Endothelial cell of umbilical vein (primary cell): Measurements from ENCODE around the gene LRP5. TPM values are rescaled to one million over a fixed set of nuclear protein-coding genes. Genes with fewer than 3 reads are reported as not detected.

Experiments
- BruUV-seq: library from RNA; stranded (reverse); fragments of 400-500 nt; replicated peaks from 2 replicates; lab custom pipeline; 2021; lab: Mats Ljungman, UMichigan
- CTCF ChIA-PET: fragments of 300-600, 350-600 bp; sonication (Branson Sonifier 250); formaldehyde crosslinking; loops from one replicate; lab custom pipeline; 2021; ENCODE audit warnings: antibody characterized with exemption, inconsistent platforms; lab: Charles Lee
- POLR2A ChIA-PET: fragments of 300-600, 350-600 bp; sonication (Branson Sonifier 250); formaldehyde crosslinking; loops from one replicate; lab custom pipeline; 2021; ENCODE audit warnings: antibody characterized with exemption, inconsistent platforms; lab: Charles Lee
- DNase-seq: peaks from one replicate; pipeline ENCODE4 v3.0.0-alpha.2; 2011; ENCODE audit warnings: low read depth, low spot score
- FAIRE-seq: peaks from 2 replicates; lab custom pipeline; 2011; peaks lifted over from hg19 to GRCh38; lab: Jason Lieb, UNC
- H2AFZ ChIP-seq: 2 replicates; pipeline ENCODE4 v1.6.0; 2012; ENCODE audit warnings: low read depth, low read length, control low read depth, inconsistent platforms
- H3K27ac ChIP-seq: 2 replicates; pipeline ENCODE4 v1.5.1; 2011; ENCODE audit warnings: low read depth, mild to moderate bottlenecking, control low read depth, low read length, moderate library complexity; ENCODE audit not compliant: insufficient read depth
- H3K27me3 ChIP-seq, 2 experiments: 2 replicates each; pipeline versions ENCODE4 v1.6.0 to v1.6.1; 2011; ENCODE audit warnings: low read length in 2 of 2, mixed read lengths in 1 of 2; ENCODE audit not compliant: control insufficient read depth in 2 of 2, insufficient read depth in 2 of 2
- H3K36me3 ChIP-seq, 2 experiments: 2 replicates in 1 of 2; 3 replicates in 1 of 2; pipeline ENCODE4 v1.5.1; 2011; ENCODE audit warnings: low read length in 2 of 2, mild to moderate bottlenecking in 1 of 2, moderate library complexity in 1 of 2; ENCODE audit not compliant: control insufficient read depth in 2 of 2, insufficient read depth in 2 of 2; ENCODE audit errors: extremely low read depth in 1 of 2
- H3K4me1 ChIP-seq: 3 replicates; pipeline ENCODE4 v1.5.1; 2011; ENCODE audit warnings: mild to moderate bottlenecking, low read length; ENCODE audit not compliant: control insufficient read depth, insufficient read depth; ENCODE audit errors: extremely low read depth
- H3K4me2 ChIP-seq: 2 replicates; pipeline ENCODE4 v1.6.1; 2011; ENCODE audit warnings: low read length, control low read depth, mixed read lengths; ENCODE audit not compliant: insufficient read depth
- H3K4me3 ChIP-seq, 3 experiments: fragments of 200-600 bp in 1 of 3; sonication (generic), shearing (Covaris generic) in 1 of 3; replicated peaks in 1 of 3; 2 replicates each; pipeline ENCODE4 v1.5.1; 2011 to 2016; ENCODE audit warnings: control low read depth in 3 of 3, low read length in 3 of 3, mild to moderate bottlenecking in 2 of 3, inconsistent platforms in 1 of 3, low read depth in 1 of 3, moderate library complexity in 1 of 3; ENCODE audit not compliant: insufficient read depth in 1 of 3
- H3K79me2 ChIP-seq: 2 replicates; pipeline ENCODE4 v1.6.0; 2012; ENCODE audit warnings: low read length, inconsistent platforms; ENCODE audit not compliant: control insufficient read depth, insufficient read depth
- H3K9ac ChIP-seq: replicated peaks from 2 replicates; pipeline ENCODE3; 2011; ENCODE audit warnings: low read length, control low read depth; ENCODE audit not compliant: insufficient read depth; ENCODE audit errors: extremely low read depth
- H3K9me1 ChIP-seq: replicated peaks from 3 replicates; pipeline ENCODE4 v1.6.0; 2011; ENCODE audit warnings: mild to moderate bottlenecking, low read length; ENCODE audit not compliant: control insufficient read depth, insufficient read depth; ENCODE audit errors: extremely low read depth
- H3K9me3 ChIP-seq: replicated peaks from 2 replicates; pipeline ENCODE4 v1.5.1; 2012; ENCODE audit warnings: low read length, inconsistent platforms; ENCODE audit not compliant: control insufficient read depth, insufficient read depth
- H4K20me1 ChIP-seq: replicated peaks from 2 replicates; pipeline ENCODE3; 2011; ENCODE audit warnings: mild to moderate bottlenecking, low read length; ENCODE audit not compliant: control insufficient read depth, insufficient read depth; ENCODE audit errors: extremely low read depth
- EZH2 ChIP-seq: IDR thresholded peaks from 2 replicates; pipeline ENCODE4 v1.6.1; 2012; ENCODE audit warnings: borderline replicate concordance, low read depth, mild to moderate bottlenecking, moderate library complexity, low read length, inconsistent platforms; ENCODE audit not compliant: severe bottlenecking
- FOS ChIP-seq: IDR thresholded peaks from 2 replicates; pipeline ENCODE4 v1.6.1; 2011; ENCODE audit warnings: mild to moderate bottlenecking, low read length, moderate library complexity, borderline replicate concordance; ENCODE audit not compliant: insufficient read depth
- GATA2 ChIP-seq: IDR thresholded peaks from 2 replicates; pipeline ENCODE4 v1.7.0; 2011; ENCODE audit warnings: low read depth, mild to moderate bottlenecking, moderate library complexity, mixed read lengths, low read length; ENCODE audit not compliant: insufficient read length, insufficient read depth
- JUN ChIP-seq: IDR thresholded peaks from 2 replicates; pipeline ENCODE4 v1.6.1; 2011; ENCODE audit warnings: borderline replicate concordance, low read depth; ENCODE audit not compliant: insufficient read length, insufficient read depth
- MYC ChIP-seq: IDR thresholded peaks from one replicate; pipeline ENCODE4 v1.6.1; 2011; ENCODE audit warnings: mild to moderate bottlenecking, low read depth, low read length
- POLR2A ChIP-seq: IDR thresholded peaks from 2 replicates; pipeline ENCODE4 v1.6.1; 2012; ENCODE audit warnings: low read depth, mild to moderate bottlenecking, control low read depth, low read length
- POLR2AphosphoS5 ChIP-seq: IDR thresholded peaks from 2 replicates; pipeline ENCODE4 v1.6.1; 2012; ENCODE audit warnings: low read depth, mild to moderate bottlenecking, control low read depth, low read length, moderate library complexity; ENCODE audit not compliant: insufficient read depth
- dilution Hi-C: fragments of 300-500 bp; cut with MboI; formaldehyde crosslinking; loops from one replicate; pipeline ENCODE4 v1.15.0; 2019; ENCODE audit warnings: low sequenced_read_pairs; ENCODE audit not compliant: extremely low pct_ligation_motif_present
- intact Hi-C: fragments of 100-400 bp; cut with micrococcal nuclease; formaldehyde crosslinking; loops from one replicate; pipeline ENCODE4 v1.10.0; 2022
- polyA plus RNA-seq, 4 experiments: library from polyadenylated mRNA; depleted of rRNA in 3 of 4; stranded (reverse) in 3 of 4; unstranded in 1 of 4; fragments of >200 nt; gene quantifications; 2 replicates each; pipeline versions ENCODE4 v1.2.1 to v1.2.3, GENCODE V29; 2011 to 2012; ENCODE audit warnings: missing spikeins in 1 of 4
- total RNA-seq: library from RNA; stranded (reverse); gene quantifications from 2 replicates; pipeline ENCODE4 v1.2.3, GENCODE V29; 2021
- TF ChIP-seq, protein P1 (sequence below), 2 donors: IDR thresholded peaks; 1 replicate in 1 of 2; 2 replicates in 1 of 2; pipeline ENCODE4 v1.5.1; 2011; ENCODE audit warnings: low read length in 2 of 2, mild to moderate bottlenecking in 2 of 2, moderate library complexity in 2 of 2, control low read depth in 1 of 2, inconsistent platforms in 1 of 2, low read depth in 1 of 2; ENCODE audit not compliant: insufficient read depth in 1 of 2; ENCODE audit errors: extremely low read depth in 1 of 2
- TF ChIP-seq, protein P2 (sequence below): IDR thresholded peaks from 2 replicates; pipeline ENCODE4 v1.6.1; 2011; ENCODE audit not compliant: insufficient read depth, insufficient read length

LRP5 gene
- total and polyA plus RNA-seq, 2 donors (not counting 3 experiments of a cell fraction or from before 2014, with no cell fraction given) = 35.1 to 51.8 TPM

GRCh38 chr11:68411501-68411991, 99.2 kb downstream of the LRP5 start:
- Histone ChIP-seq H3K79me2 (no peaks in the 10 kb centered on the region), H3K4me3 (no peak overlapping the region), H3K9me1 (no peaks in the 10 kb centered on the region), H3K36me3 (peaks cover 7 to 50% of the 10 kb centered on the region in 2 experiments), H3K4me2 (no peak overlapping the region), H4K20me1 (no peaks in the 10 kb centered on the region), H3K9me3 (no peaks in the 10 kb centered on the region), H3K27ac (no peak overlapping the region), H3K9ac (no peak overlapping the region), H3K27me3 (no peaks in the 10 kb centered on the region), H2AFZ (no peak overlapping the region), H3K4me1 (peaks cover 4% of the 10 kb centered on the region)
- dilution Hi-C loops (no loop called here), intact Hi-C loops (no loop called here)
- TF ChIP-seq, protein P1, sequence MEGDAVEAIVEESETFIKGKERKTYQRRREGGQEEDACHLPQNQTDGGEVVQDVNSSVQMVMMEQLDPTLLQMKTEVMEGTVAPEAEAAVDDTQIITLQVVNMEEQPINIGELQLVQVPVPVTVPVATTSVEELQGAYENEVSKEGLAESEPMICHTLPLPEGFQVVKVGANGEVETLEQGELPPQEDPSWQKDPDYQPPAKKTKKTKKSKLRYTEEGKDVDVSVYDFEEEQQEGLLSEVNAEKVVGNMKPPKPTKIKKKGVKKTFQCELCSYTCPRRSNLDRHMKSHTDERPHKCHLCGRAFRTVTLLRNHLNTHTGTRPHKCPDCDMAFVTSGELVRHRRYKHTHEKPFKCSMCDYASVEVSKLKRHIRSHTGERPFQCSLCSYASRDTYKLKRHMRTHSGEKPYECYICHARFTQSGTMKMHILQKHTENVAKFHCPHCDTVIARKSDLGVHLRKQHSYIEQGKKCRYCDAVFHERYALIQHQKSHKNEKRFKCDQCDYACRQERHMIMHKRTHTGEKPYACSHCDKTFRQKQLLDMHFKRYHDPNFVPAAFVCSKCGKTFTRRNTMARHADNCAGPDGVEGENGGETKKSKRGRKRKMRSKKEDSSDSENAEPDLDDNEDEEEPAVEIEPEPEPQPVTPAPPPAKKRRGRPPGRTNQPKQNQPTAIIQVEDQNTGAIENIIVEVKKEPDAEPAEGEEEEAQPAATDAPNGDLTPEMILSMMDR (IDR thresholded peaks at IDR 0.05; ENCODE audit: extremely low read depth in 1 of 2, insufficient read depth in 1 of 2, low read depth in 1 of 2, low read length in 2 of 2) = no peak
- TF ChIP-seq POLR2A = no peak
- no peak for TF ChIP-seq EZH2
- TF ChIP-seq, protein P2, sequence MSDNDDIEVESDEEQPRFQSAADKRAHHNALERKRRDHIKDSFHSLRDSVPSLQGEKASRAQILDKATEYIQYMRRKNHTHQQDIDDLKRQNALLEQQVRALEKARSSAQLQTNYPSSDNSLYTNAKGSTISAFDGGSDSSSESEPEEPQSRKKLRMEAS = no peak
- TF ChIP-seq MYC = no peak
- no peak for TF ChIP-seq POLR2AphosphoS5
- no peak for TF ChIP-seq GATA2
- TF ChIP-seq JUN = no peak
- TF ChIP-seq FOS = no peak
- POLR2A ChIA-PET = no interaction called here
- FAIRE-seq (no peak), DNase-seq (no peak)
- CTCF ChIA-PET = interaction anchor here (1.3 kb wide), 1 partner anchor 11 kb away, joined by 3 read pairs; no protein-coding TSS in a partner anchor
- BruUV-seq = no TSS peak
